ENCODE measurements around the gene SERPINA5.
A peak's percentile ranks its signal among the peaks of the same experiment; 100 is the strongest.
"Not testable (repeated sequence)": the region's sequence is repeated elsewhere in the genome, so short reads cannot be mapped to it uniquely, and the experiment has no call there.

The SERPINA5 gene

DNA sequence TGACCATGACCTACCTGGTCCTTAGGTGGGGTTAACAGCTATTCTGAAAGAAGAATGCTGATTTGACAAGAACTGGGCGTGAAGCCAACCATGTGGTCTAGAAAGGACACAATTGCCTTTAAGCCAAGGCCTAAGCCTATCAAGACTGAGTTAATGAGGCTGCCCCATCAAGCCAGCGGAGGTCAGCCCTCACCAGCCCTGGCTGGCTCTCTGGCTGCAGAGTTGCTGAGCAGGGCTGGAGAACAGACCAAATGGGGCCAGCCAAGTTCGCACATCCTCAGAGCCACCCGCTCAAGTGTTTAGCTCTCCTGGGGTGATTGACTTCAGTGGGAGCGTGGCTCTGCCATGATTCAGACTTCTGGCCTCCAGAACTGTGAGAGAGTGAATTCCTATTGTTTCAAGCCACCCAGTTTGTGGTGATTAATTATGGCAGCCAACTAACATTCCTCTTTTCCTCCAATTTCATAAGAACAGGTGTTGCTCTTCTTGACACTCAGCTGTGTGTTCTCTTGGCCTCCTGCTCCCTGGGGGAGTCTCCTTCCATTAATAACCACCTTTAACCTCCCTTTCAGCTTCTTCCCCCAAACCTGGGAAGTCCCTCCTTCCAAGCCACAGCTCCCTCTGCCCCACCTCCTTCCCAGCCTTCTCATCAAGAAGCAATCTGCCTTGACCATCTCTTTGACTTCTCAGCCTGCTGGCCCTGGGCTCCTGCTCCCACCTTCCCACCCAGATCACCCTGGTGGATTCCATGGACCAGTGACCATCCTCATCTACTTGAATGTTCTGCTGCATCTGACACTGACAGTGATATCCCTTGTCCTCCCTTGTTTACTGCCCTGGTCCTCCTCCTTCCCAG, 5.3 kb upstream of the SERPINA5 start:
- peak; percentile 21 for DNase-seq

DNA sequence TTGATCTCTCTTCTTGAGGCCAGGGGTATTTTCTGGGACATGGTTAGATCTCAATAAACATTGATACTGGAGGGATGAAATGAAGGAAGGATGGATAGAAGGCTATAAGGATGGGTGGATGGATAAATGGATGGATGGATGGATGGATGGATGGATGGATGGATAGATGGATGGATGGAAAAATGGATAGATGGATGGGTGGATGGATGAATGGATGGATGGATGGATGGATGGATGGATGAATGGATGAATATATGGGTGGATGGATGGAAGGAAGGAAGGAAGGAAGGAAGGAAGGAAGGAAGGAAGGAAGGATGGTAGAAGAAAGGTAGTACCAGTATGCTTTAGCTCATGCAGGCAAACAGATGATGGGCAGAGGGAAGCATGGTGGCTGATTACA, 3.8 kb upstream of the SERPINA5 start:
- not testable (repeated sequence) for DNase-seq

DNA sequence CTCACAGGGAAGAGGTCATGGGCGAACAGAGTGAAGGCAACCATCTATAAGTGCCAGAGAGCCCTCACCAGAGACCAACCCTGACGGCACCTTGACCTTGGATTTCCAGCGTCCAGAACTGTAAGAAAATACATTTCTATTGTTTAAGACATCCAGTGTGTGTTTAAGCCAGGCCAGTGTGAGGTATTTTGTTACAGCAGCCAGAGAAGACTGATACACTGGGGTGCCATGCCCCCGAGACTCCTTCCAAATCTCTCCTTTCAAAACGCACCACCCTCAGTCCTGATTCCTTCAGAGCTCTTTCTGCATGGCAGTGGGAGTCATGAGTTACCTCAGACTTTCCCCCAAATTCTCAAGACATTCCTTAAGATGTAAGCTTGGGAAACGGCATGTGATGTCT, 2.5 kb upstream of the SERPINA5 start:
- DNase-seq: no peak

DNA sequence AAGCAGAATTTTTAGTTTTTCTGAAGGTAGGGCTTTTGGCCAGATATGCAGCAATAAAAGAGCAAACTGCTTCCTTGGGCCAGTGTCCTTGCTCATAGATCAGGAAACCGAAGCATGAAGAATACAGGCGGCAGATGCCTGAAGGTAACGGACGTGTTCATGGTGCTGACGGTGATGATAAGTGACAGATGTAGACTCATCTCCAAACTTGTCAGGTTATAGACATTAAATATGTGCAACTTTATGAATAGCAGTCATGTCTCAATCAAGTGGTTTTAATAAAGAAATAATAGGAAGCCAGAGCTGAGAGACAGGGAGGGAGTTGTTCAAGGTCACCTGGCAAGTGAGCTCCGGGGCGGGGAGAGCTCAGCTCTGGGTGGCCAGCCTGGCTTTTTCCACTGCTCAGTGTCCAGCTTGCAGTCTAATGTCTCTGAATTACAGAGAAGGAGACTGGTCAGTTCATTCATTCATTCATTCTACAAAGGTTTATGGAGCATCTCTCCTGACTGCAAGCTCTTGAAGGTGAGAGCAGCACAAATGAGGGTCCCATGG, 1.0 kb downstream of the SERPINA5 start:
- DNase-seq: no peak

DNA sequence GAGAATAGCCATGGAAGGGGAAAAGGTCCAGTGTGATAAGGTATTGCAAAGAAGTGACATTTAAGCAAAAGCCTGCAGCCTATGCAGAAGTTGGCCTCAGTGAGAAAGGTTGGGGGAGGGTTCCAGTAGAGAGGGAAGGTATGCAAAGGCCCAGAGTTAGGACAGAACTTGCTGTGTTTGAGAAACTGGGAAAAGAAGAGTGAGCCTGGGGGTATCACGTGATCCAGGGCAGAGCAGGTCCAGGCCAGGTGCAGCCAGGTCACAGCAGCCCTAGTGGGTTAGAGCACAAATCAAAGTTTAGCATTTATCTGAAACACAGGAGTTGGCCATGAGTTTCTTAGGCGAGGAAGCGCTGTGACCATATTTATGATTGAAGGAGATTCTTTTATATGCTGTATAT, 1.6 kb downstream of the SERPINA5 start:
- DNase-seq: peak; percentile 73

DNA sequence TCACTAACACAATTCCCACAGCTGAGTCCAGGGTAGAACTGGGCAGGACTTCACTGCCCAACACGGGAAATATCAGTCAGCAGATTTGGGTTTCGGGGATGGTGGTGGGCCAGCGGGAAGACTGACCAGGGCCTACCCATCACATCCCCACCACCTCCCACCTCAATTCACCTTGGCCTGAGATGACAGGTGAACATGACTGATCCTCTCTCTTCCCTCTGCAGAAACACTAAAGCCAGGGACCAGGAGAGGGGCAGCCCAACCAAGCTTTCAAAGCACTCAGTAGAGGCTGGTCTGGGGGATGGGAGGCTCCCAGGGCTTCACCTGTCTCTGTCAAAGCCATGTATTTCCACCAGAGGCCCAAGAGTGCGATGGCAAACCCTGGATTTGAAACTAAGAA, 2.3 kb downstream of the SERPINA5 start:
- no peak for DNase-seq

DNA sequence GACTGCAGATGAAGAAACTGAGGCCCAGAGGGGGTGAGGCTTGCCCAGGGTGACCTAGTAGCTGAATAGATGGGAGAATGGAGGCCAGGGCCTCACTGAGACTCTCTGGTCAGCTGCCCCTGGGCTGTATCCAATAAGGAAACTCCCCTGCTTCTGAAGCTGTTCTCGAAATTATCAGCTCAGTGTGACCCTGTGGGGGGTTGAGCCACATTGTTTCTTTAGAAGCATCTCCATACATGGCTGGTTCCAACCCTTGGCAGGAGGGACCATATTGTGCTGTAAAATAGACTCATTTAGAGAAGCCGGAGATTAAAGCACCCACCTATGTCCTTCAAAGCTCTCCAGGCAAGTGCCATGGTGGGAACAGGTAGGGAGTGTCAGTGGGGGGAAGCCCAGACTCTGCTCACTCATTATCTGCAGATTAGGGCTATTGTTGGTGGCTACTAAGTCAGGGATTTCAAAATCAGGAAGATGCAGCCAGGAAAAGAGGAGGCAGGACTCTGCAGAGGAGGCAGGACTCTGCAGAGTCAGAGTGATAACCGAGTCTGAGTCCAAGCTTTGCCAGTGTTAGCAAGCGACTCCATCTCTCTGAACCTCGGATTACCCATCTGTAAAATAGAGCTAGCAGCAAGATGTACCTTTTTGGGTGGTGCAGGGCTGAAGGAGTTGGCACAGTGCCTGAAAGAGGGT, 3.5 kb downstream of the SERPINA5 start:
- DNase-seq: no peak

DNA sequence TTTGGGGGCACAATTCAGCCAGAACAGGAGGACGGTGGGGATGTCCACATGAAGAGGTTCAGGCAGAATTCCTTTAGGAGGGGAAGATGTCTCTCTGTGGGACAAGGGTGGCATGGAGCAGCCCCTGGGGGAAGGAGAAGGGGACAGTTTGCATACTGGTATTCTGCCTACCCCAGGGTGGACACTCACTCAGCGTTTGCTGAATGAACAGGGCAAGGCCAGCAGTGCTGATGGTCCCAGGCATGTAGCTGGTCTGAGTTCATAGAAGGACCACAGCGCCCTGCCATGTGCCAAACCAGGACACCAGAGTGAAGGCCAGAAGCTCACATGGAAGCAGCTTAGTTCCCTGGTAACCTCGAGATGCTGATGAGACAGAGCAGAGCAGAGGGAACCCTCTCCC, 5.4 kb downstream of the SERPINA5 start:
- no peak for DNase-seq

DNA sequence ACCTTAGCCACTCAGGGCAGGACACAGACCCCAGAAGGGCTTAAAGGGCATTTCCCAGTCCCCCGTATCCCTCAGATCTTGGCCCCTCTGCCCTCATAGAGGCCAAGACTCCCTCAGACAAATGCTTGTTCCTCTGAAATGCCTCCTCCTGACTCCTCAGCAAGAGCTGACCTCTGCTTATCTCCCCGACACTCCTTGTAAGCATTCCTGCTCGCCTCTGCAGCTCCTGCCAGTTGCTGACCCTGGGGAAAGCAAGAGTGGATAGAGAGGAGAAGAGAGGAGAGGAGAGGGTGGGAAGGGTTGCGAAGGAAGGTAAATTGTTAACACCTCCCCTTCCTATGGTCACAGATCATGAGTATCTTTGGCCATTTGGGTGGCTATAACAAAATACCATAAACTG, 7.1 kb downstream of the SERPINA5 start:
- DNase-seq: no peak

DNA sequence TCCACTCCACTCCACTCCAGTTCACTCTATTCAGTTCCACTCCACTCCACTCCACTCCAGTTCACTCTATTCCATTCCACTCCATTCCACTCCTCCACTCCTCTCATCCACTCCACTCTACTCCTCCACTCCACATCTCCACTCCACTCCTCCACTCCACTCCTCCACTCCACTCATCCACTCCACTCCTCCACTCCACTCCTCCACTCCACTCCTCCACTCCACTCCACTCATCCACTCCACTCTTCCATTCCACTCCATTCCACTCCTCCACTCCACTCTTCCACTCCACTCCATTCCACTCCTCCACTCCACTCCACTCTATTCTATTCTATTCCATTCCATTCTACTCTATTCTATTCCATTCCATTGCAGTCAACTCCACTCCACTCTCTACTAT, 9.8 kb downstream of the SERPINA5 start:
- DNase-seq: no peak

DNA sequence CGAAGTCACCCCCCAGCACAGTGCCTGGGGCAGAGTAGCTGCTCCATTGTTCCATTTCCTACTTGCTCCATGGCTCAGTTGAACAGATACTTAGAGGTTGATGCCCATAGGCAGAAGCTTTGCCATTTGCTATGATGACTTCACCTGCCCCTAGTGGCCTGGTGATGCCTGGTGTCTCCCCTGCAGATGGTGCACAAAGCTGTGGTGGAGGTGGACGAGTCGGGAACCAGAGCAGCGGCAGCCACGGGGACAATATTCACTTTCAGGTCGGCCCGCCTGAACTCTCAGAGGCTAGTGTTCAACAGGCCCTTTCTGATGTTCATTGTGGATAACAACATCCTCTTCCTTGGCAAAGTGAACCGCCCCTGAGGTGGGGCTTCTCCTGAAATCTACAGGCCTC, 10.6 kb downstream of the SERPINA5 start:
- no peak for DNase-seq

DNA sequence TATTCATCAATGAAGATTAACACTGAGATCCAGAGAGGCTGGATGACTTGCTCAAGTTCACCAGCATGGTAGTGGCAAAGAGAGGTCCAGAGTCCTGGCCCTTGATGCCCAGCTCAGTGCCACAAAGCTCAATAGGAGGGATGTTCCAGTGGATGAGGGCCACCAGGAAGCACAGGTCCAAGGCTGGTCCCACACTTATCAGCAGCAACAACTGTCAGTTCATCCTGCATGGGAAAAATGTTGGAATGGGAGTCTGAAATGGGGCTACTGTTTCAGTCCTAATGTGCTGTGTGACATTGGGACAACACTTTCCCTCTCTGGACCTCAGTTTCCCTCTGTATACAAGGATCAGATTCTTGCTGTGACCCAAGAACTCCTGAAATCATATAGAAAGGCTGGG, 11.2 kb downstream of the SERPINA5 start:
- DNase-seq: no peak

DNA sequence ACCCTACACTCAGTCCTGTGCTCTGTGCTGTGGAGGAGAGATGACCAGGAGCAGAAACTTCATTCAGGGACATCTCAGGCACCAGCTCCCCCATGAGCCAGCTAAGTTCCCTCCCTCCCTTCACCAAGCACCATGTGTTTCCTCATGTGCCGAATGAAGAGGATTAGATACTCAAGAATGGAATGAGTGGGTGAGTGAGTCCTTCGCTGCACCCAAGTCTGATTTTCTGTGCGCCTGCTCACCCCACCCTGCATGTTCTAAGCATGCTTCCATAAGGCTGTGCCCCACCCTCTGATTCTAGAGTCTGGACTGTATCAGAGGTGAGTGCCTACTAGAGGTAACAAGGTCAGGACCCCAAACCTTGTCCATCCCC, 12.1 kb downstream of the SERPINA5 start:
- no peak for DNase-seq

DNA sequence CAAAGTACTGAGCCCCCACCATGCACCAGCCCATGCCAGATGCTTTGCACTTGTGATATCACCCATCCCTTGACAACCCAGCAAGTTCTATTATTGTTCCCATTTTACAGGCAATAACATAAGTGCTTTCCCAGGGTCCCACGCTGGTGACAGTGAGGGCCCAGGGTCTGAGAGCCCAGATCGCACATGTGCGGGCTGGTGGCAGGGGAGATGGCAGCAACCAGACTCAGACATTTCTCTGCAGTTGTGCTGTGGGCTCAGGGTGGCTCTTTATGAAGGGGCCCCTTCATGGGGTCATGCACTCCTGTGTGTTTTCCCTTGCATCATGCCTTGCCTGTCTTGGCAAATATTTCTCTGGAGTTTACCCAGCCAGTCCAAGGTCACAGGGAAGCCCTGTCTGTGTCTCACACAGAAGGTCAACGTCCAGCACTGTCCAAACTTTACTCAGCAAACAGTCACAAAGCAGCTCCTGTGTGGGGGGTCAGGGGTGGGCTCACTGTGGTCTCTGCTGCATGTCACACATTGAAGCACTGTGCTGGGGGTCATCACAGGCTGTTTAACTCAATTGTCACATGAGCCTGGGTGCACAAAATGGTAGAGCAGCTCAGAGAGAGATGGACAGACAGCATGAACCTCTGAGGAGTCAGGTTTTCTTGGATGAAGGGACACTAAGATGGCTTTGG, 12.7 kb downstream of the SERPINA5 start:
- no peak for DNase-seq

DNA sequence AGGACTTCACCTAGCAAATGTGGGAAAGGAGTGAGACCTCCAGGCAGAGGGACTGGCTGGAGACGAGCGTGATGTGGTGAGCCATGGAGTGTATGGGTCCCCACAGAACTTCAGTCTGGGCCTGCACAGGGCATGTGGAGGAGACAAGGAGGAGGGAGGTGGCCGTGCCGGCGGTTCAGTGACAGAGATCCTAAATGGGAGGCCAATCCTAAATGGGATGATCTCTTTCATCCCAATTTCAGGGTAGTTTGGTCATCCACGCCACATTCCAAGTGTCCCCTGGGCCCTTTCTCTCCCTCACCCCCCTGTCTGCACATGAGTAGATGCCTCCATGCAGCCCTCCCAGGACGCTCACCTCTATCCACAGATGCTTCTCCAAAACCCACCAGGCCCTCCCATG, 13.2 kb downstream of the SERPINA5 start:
- DNase-seq: no peak

DNA sequence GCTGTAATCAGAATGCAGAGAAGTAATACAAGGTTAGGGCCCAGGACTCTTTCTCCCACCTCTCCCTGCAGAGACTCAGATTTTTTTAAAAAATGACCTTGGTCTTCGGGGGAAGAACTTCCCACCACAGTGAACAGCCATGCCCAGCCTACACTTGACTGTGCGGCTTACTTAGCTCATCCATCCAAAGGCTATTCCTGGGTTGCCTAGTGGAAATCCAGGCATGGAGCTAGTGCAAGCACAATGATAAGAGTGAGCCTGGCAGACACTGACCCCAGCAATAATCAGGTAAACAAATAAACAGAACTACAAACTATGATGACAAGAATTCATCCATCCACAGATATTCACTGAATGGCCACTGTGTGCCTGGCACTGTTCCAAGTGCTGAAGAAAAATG, 14.7 kb downstream of the SERPINA5 start:
- DNase-seq: no peak

DNA sequence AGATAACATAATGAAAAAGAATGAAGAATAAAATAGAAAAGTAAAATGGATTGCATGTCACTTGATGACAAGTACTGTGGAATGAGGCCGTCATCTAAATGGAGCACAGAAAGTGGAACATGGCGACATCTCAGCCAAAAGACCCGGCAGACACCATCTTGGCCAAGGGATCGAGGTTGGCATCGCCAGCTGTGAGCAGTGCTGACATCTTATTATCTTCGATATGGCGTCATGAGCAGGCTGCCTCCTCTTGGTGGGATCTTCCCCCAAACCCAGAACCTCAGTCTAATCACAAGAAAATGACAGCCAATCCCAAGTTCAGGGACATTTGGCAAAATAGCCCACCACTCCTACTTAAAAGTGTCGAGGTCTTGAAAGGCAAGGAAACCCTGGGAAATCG, 15.1 kb downstream of the SERPINA5 start:
- DNase-seq: no peak

DNA sequence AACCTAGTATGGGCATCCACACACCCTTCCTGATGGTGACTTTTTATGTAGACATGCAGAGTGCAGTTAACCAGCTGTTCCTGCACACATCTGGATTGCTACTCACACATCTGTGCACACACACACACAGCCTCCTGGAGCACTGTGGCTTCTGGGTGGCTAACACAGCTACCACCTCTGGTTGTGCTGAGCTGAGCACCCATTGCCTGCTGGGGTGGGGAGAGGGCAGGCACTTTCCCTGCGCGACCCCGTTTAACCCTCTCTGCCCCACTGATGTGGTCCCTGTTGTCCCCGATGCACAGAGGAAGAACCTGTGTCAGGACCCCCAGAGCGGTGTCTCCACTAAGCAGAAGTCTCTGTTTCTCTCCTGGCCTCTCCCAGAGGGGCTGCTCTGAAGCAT, 16.6 kb downstream of the SERPINA5 start:
- DNase-seq: no peak

DNA sequence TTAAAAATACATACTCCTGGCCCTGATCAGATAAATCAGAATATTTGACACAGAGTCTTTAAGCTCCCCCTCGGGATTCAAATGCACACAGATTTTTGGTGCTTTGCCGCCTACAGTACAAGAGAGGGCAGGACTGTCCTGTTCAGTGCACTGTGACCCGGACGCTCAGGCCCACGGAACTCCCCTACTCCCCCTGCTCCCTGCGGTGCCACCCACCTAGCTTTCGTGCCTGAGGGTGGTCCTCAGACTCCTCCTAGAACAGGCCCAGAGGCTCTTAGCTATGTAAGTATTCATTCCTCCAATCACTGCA, 17.2 kb downstream of the SERPINA5 start:
- DNase-seq: no peak

DNA sequence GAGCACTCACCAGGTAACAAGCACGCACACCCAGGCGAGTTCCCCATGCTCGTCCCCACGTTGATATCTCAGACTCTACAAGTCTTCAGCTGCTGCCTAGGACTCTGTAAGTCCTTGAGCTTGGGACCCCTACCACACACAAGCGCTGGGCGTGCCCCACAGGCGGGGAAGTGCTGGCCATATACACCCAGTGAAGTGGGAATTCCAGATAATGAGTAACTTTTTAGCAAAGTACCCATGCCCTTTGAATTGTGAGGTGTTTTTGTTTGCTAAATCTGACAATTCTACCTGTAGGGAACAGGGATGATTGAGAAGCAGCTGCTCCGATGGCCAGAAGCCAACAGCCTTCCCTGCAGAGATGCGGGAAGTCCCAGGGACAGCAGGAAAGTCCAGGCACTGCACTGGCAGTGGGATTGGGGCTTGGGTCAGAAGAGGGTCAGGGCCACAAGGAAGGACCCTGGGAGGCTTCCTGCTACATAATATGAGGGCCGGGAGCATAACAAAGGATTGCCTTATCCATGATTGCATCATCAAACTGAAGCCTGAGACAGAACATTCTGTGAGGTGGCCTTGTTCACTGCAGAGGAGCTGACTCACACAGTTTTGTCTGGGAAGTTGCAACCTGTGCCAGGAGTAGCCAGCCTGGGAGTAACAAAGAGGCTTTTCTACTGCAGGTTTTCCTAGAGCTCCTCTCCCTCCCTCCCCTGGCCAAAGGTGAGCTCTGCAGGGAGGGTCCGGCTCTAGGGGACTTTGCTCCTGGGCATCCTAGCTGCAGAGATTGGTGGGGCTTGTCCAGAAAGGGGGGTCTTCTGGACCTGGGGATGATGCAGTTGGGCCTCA, 17.8 kb downstream of the SERPINA5 start:
- peak; percentile 98 for DNase-seq

DNA sequence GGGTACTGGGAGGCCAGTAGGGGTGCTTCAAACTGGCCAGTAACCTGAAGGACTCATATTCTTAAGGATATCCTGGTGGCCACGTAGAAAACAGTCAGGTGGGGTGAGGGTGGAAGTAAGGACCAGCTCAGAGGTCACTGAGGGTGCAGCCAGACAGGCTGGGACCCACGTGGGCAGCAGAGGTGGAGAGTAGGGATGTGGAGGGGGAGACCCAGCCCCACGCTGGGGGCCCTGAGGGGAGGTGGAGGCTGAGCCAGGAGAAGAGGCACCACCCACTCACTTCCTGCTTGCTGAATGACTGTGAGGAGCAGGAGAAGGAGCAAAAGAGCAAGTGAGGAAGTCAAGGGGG, 18.4 kb downstream of the SERPINA5 start:
- no peak for DNase-seq

DNA sequence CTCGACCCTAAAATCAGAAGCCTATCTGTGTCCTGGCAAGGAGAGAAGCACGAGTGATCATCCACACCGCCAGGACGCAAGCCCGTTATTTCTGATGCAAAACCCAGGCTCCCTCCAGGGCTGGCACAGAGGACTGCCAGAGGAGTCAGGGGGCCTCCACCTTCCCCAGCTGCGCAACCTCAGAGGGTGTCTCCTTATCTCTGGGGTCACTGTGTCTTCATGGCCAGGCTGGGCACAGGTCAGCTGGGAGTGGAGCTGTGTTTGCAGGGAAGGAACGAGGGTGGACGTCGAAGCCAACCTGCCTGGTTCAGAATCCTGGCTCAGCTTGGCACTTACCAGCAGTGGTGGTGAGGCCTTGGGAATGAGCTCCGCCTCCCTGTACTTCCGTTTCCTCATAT, 18.9 kb downstream of the SERPINA5 start:
- no peak for DNase-seq

DNA sequence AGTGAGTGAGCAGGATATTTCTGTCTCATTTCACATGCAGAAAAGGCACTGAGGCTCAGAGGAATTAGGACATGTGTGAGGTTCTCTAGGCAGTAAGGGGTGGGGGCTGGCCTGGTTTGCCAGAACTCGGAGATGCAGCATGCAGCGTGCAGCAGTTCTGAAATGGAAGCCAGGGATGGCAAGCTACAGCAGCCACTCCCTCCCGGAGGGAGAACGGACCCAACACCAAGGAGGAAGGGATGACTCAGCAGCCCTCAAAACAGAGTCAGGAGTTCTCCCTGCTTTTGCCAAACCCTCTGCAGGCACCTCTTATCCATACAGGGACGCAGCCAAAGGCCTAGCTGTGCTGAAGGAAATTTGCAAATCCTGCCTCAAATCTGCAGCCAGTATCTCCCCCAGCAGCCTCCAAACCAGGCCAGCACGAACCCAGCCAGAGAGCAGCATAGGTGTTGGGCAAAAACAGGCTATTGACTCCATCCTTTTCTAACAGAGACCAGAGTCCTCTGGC, 20.7 kb downstream of the SERPINA5 start:
- DNase-seq: peak; percentile 83

Data from islet precursor cell (in vitro differentiated cells).